HEK293 (cell line): ENCODE measurements around the gene DKK3.

Source experiments
- CTCF ChIA-PET: fragments of 350-600 bp; formaldehyde crosslinking; extraction: SDS; loops from one replicate; lab custom pipeline; 2021; ENCODE audit warnings: antibody characterized with exemption; lab: Yijun Ruan, JAX
- POLR2A ChIA-PET: fragments of 300-600 bp; formaldehyde crosslinking; extraction: SDS; loops from one replicate; lab custom pipeline; 2020; ENCODE audit warnings: antibody characterized with exemption, inconsistent platforms; lab: Yijun Ruan, JAX
- H3K27ac ChIP-seq: fragments of 200-500 bp; sonication (Bioruptor generic); 2 replicates; pipeline ENCODE4 v1.5.1; 2014; ENCODE audit warnings: low read depth, low read length, control low read depth, inconsistent platforms; ENCODE audit errors: extremely low read depth
- H3K36me3 ChIP-seq, 2 experiments: fragments of 200-500 bp in 1 of 2; sonication (Bioruptor generic) in 1 of 2; 1 replicate in 1 of 2; 2 replicates in 1 of 2; pipeline ENCODE4 v1.5.1; 2014 to 2017; ENCODE audit warnings: inconsistent platforms in 2 of 2, low read length in 2 of 2; ENCODE audit not compliant: control insufficient read depth in 2 of 2, insufficient read depth in 1 of 2
- H3K4me1 ChIP-seq: fragments of 200-500 bp; sonication (Bioruptor generic); 2 replicates; pipeline ENCODE4 v1.5.1; 2014; ENCODE audit warnings: mild to moderate bottlenecking, low read length, inconsistent platforms; ENCODE audit not compliant: control insufficient read depth, insufficient read depth
- H3K4me3 ChIP-seq: 2 replicates; pipeline ENCODE4 v1.5.1; 2011; ENCODE audit warnings: low read depth, mild to moderate bottlenecking, control low read depth, low read length, moderate library complexity
- H3K9me3 ChIP-seq: fragments of 200-500 bp; sonication (Bioruptor generic); 2 replicates; pipeline ENCODE4 v1.5.1; 2014; ENCODE audit warnings: low read depth, low read length, inconsistent platforms; ENCODE audit not compliant: control insufficient read depth, insufficient read depth
- HOXA7 ChIP-seq: sonication (generic); formaldehyde crosslinking; IDR thresholded peaks from 2 replicates; pipeline ENCODE4 v1.8.1; 2022; ENCODE audit warnings: missing genetic modification reagents, borderline replicate concordance
- IKZF3 ChIP-seq: fragments of 450-650 bp; IDR thresholded peaks from 2 replicates; pipeline ENCODE4 v1.5.0; 2018; ENCODE audit warnings: missing biosample characterization, mild to moderate bottlenecking, missing genetic modification characterization, moderate library complexity
- PATZ1 ChIP-seq: fragments of 450-650 bp; formaldehyde crosslinking; IDR thresholded peaks from 2 replicates; pipeline ENCODE4 v1.5.1; 2016; ENCODE audit warnings: missing biosample characterization, missing genetic modification characterization
- PRDM1 ChIP-seq: fragments of 450-650 bp; formaldehyde crosslinking; IDR thresholded peaks from 2 replicates; pipeline ENCODE4; 2016; ENCODE audit warnings: missing biosample characterization, missing genetic modification characterization
- PRDM4 ChIP-seq: fragments of 450-650 bp; formaldehyde crosslinking; IDR thresholded peaks from 2 replicates; pipeline ENCODE4 v1.5.1; 2017; ENCODE audit warnings: missing biosample characterization, missing genetic modification characterization
- SP3 ChIP-seq: fragments of 450-650 bp; formaldehyde crosslinking; IDR thresholded peaks from 2 replicates; pipeline ENCODE4 v1.5.1; 2016; ENCODE audit warnings: missing biosample characterization, missing genetic modification characterization
- YY1 ChIP-seq: fragments of 450-650 bp; formaldehyde crosslinking; IDR thresholded peaks from 2 replicates; pipeline ENCODE4 v1.5.1; 2018; ENCODE audit warnings: missing biosample characterization, missing genetic modification characterization
- ZBTB17 ChIP-seq: fragments of 450-650 bp; formaldehyde crosslinking; IDR thresholded peaks from 2 replicates; pipeline ENCODE4 v1.5.1; 2016; ENCODE audit warnings: missing biosample characterization, missing genetic modification characterization
- ZFP3 ChIP-seq: fragments of 450-650 bp; formaldehyde crosslinking; IDR thresholded peaks from 2 replicates; pipeline ENCODE4 v1.5.1; 2016; ENCODE audit warnings: low read depth, missing biosample characterization, missing genetic modification characterization
- ZNF112 ChIP-seq: fragments of 450-650 bp; formaldehyde crosslinking; IDR thresholded peaks from 2 replicates; pipeline ENCODE4 v1.5.0; 2017; ENCODE audit warnings: missing biosample characterization, missing genetic modification characterization
- ZNF140 ChIP-seq: fragments of 450-650 bp; formaldehyde crosslinking; IDR thresholded peaks from 2 replicates; pipeline ENCODE4 v1.5.1; 2016; ENCODE audit warnings: missing biosample characterization, missing genetic modification characterization
- ZNF155 ChIP-seq: fragments of 450-650 bp; formaldehyde crosslinking; IDR thresholded peaks from 2 replicates; pipeline ENCODE4 v1.5.1; 2016; ENCODE audit warnings: missing biosample characterization, missing genetic modification characterization
- ZNF157 ChIP-seq: fragments of 450-650 bp; formaldehyde crosslinking; IDR thresholded peaks from 2 replicates; pipeline ENCODE4 v1.5.1; 2016; ENCODE audit warnings: missing biosample characterization, missing genetic modification characterization
- ZNF175 ChIP-seq: fragments of 450-650 bp; formaldehyde crosslinking; IDR thresholded peaks from 2 replicates; pipeline ENCODE4 v1.5.1; 2016; ENCODE audit warnings: missing biosample characterization, missing genetic modification characterization
- ZNF202 ChIP-seq: fragments of 450-650 bp; formaldehyde crosslinking; IDR thresholded peaks from 2 replicates; pipeline ENCODE4 v1.5.1; 2016; ENCODE audit warnings: missing biosample characterization, missing genetic modification characterization, borderline replicate concordance
- ZNF221 ChIP-seq: fragments of 450-650 bp; formaldehyde crosslinking; IDR thresholded peaks from 2 replicates; pipeline ENCODE4 v1.5.1; 2017; ENCODE audit warnings: missing biosample characterization, missing genetic modification characterization, borderline replicate concordance
- ZNF23 ChIP-seq: fragments of 450-650 bp; formaldehyde crosslinking; IDR thresholded peaks from 2 replicates; pipeline ENCODE4 v1.5.1; 2016; ENCODE audit warnings: missing biosample characterization, missing genetic modification characterization, borderline replicate concordance
- ZNF362 ChIP-seq: fragments of 450-650 bp; formaldehyde crosslinking; IDR thresholded peaks from 2 replicates; pipeline ENCODE4 v1.5.1; 2016; ENCODE audit warnings: missing biosample characterization, missing genetic modification characterization
- ZNF391 ChIP-seq: fragments of 450-650 bp; formaldehyde crosslinking; IDR thresholded peaks from 2 replicates; pipeline ENCODE4 v1.5.1; 2016; ENCODE audit warnings: low read depth, missing biosample characterization, missing genetic modification characterization, borderline replicate concordance
- ZNF398 ChIP-seq: fragments of 450-650 bp; formaldehyde crosslinking; IDR thresholded peaks from 2 replicates; pipeline ENCODE4 v1.5.1; 2017; ENCODE audit warnings: missing biosample characterization, missing genetic modification characterization
- ZNF404 ChIP-seq: fragments of 450-650 bp; formaldehyde crosslinking; IDR thresholded peaks from 2 replicates; pipeline ENCODE4 v1.5.1; 2017; ENCODE audit warnings: missing biosample characterization, missing genetic modification characterization
- ZNF416 ChIP-seq: fragments of 450-650 bp; formaldehyde crosslinking; IDR thresholded peaks from 2 replicates; pipeline ENCODE4 v1.5.1; 2016; ENCODE audit warnings: missing biosample characterization, missing genetic modification characterization
- ZNF623 ChIP-seq: fragments of 450-650 bp; formaldehyde crosslinking; IDR thresholded peaks from 2 replicates; pipeline ENCODE4 v1.5.1; 2016; ENCODE audit warnings: missing biosample characterization, missing genetic modification characterization
- ZNF692 ChIP-seq: fragments of 450-650 bp; formaldehyde crosslinking; IDR thresholded peaks from 2 replicates; pipeline ENCODE4 v1.5.1; 2016; ENCODE audit warnings: missing biosample characterization, missing genetic modification characterization
- ZNF707 ChIP-seq: fragments of 450-650 bp; formaldehyde crosslinking; IDR thresholded peaks from 2 replicates; pipeline ENCODE4 v1.5.1; 2016; ENCODE audit warnings: missing biosample characterization, missing genetic modification characterization
- ZNF76 ChIP-seq: fragments of 450-650 bp; formaldehyde crosslinking; IDR thresholded peaks from 2 replicates; pipeline ENCODE4; 2016; ENCODE audit warnings: low read depth, missing biosample characterization, missing genetic modification characterization, borderline replicate concordance
- ZNF792 ChIP-seq: fragments of 450-650 bp; formaldehyde crosslinking; IDR thresholded peaks from 2 replicates; pipeline ENCODE4 v1.5.1; 2016; ENCODE audit warnings: missing biosample characterization, missing genetic modification characterization

The DKK3 gene

GRCh38 chr11:12003336-12003735 lies 5.1 kb downstream of the DKK3 start:
- no peaks in the 10 kb centered on the region for H3K9me3 ChIP-seq
- no peak overlapping the region for H3K4me3 ChIP-seq
- H3K27ac ChIP-seq: no peak overlapping the region
- TF ChIP-seq ZNF391 (tag by site-specific recombination) (no peak), ZNF404 (tag by site-specific recombination) (no peak), ZNF398 (tag by site-specific recombination) (no peak), ZNF23 (no peak), SP3 (tag by site-specific recombination) (no peak), YY1 (tag by site-specific recombination) (no peak), ZNF157 (tag by site-specific recombination) (no peak), ZNF416 (tag by site-specific recombination) (no peak), ZNF707 (tag by site-specific recombination) (no peak), ZNF362 (no peak), PRDM4 (tag by site-specific recombination) (no peak), IKZF3 (tag by site-specific recombination) (no peak), ZBTB17 (tag by site-specific recombination) (no peak), ZFP3 (no peak), PRDM1 (tag by site-specific recombination) (no peak), ZNF692 (tag by site-specific recombination) (no peak), ZNF792 (tag by site-specific recombination) (no peak), ZNF155 (tag by site-specific recombination) (no peak), ZNF202 (tag by site-specific recombination) (no peak), ZNF112 (tag by site-specific recombination) (no peak)
- ChIA-PET CTCF (interaction anchor here (0.7 kb wide), 1 partner anchor 169 kb away, joined by 3 read pairs; no protein-coding TSS in a partner anchor), POLR2A (no interaction called here)
- no peaks in the 10 kb centered on the region for H3K4me1 ChIP-seq
- H3K36me3 ChIP-seq: peaks cover 0 to 4% of the 10 kb centered on the region in 2 experiments; a peak in 1 of 3 replicates

GRCh38 chr11:12001186-12001585 lies 7.2 kb downstream of the DKK3 start:
- POLR2A ChIA-PET: no interaction called here
- H3K4me1 ChIP-seq: no peaks in the 10 kb centered on the region
- H3K27ac ChIP-seq: no peak overlapping the region
- H3K9me3 ChIP-seq: no peaks in the 10 kb centered on the region
- no peak overlapping the region for H3K4me3 ChIP-seq
- CTCF ChIA-PET: interaction anchor here (0.6 to 1.5 kb wide), 4 partner anchors 9 to 965 kb away, joined by 3 to 4 read pairs (median 4); no protein-coding TSS in a partner anchor
- H3K36me3 ChIP-seq: peaks cover 0 to 4% of the 10 kb centered on the region in 2 experiments; a peak in 1 of 3 replicates
- no peak for TF ChIP-seq ZNF623 (tag by site-specific recombination)
- no peak for TF ChIP-seq ZNF175 (tag by site-specific recombination)
- TF ChIP-seq ZNF362: no peak
- no peak for TF ChIP-seq ZNF221
- no peak for TF ChIP-seq ZNF76 (tag by site-specific recombination)
- no peak for TF ChIP-seq HOXA7 (CRISPR knock-in tag)
- no peak for TF ChIP-seq ZNF155 (tag by site-specific recombination)
- no peak for TF ChIP-seq PATZ1 (tag by site-specific recombination)
- TF ChIP-seq ZNF140: no peak
